Forelimb muscle (tissue), 1 donor: ENCODE measurements around the gene GLIPR2. TPM values are rescaled to one million over a fixed set of nuclear protein-coding genes. Genes with fewer than 3 reads are reported as not detected.
"Not testable (repeated sequence)": the region's sequence is repeated elsewhere in the genome, so short reads cannot be mapped to it uniquely, and the experiment has no call there.

ENCODE experiments used
- DNase-seq: peaks from one replicate; pipeline ENCODE4 v3.0.0-alpha.2; 2013; ENCODE audit warnings: low read depth
- polyA plus RNA-seq: library from polyadenylated mRNA; unstranded; fragments of 120-200 nt; gene quantifications from one replicate; pipeline ENCODE4 v1.2.1, GENCODE V29; 2013; ENCODE audit not compliant: insufficient read length

Gene GLIPR2
- polyA plus RNA-seq, 1 donor, result 97.5 TPM

GRCh38 chr9:36163049-36163785 lies 26.7 kb downstream of the GLIPR2 start:
- peak; percentile 75 for DNase-seq

- DNase-seq, result no peak
Measured at GRCh38 chr9:36163786-36164170, 27.2 kb downstream of the GLIPR2 start.

DNA sequence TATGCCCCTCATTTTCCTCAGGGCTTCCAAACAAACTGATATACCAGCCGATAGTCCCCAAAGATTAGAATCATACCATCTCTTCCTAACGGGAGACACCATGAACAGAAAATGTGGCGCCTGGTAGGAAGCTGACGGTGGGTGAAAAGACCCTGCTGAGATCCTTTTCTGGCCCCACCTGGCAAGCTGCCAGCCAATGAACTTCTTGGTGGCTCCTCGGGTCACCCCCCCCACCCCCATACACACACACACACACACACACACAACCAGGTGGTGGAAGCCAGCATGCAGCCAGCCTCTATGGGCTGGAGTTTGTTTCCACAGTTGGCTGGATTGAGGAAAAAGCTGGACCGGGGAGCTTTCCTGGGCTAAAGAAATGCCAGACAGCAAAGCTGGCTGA lies 27.8 kb downstream of the GLIPR2 start:
- DNase-seq, result no peak

GRCh38 chr9:36164989-36165388 lies 28.5 kb downstream of the GLIPR2 start:
- DNase-seq, result no peak

DNA sequence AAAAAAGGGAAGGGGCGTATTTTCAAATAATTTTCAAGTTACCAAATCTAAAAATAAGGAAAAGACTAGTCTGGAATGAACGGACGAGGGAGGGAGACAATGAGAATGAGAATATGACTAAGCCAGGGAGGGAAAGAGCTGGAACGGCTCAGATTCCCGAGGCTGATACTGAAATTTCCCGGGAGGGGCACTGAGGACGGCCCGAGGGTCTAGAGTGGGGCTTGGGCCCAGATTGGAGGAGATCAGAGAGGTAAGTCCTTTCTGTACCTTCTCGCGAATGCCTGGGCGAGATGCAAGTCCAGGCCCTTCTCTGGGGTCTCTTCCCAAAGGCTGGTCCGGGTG lies 29.3 kb downstream of the GLIPR2 start:
- DNase-seq, result no peak

- no peak for DNase-seq
Measured at GRCh38 chr9:36166168-36166927, 29.8 kb downstream of the GLIPR2 start.

DNA sequence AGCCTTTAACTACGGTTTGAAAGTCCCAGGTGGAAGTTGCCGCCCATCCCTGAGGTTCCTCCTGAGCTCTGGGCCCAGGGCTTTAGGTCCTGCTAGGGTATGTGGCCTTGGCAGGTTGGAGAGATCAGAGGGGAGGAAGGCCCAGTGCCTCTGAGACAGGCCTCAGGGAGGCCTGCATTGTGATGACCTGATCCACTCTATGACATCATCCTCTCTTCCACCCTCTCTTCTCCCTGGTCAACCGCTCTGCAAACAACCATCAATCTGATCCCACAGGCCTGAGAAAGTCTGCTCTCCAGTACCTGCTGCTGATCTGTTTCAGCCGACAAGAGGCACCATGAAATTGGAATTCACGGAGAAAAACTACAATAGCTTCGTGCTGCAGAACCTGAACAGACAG lies 32.6 kb downstream of the GLIPR2 start, which contains the start of gene CCIN:
Gene CCIN, plus strand, starts transcription at position 223 of the 400 bp plus-strand sequence. Its CDS starts 115 bp downstream, at position 338.
- no peak for DNase-seq

DNA sequence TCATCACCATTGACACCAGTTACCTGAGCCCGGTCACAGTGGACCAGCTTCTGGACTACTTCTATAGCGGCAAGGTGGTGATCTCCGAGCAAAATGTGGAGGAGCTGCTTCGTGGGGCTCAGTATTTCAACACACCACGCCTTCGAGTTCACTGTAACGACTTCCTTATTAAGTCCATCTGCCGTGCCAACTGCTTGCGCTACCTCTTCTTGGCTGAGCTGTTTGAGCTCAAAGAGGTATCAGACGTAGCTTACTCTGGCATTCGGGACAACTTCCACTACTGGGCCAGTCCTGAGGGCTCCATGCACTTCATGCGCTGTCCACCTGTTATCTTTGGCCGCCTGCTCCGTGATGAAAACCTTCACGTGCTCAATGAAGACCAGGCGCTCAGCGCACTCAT lies 33.2 kb downstream of the GLIPR2 start:
- DNase-seq, result no peak

- DNase-seq, result no peak
Measured at GRCh38 chr9:36170531-36170930, 34.0 kb downstream of the GLIPR2 start.

DNA sequence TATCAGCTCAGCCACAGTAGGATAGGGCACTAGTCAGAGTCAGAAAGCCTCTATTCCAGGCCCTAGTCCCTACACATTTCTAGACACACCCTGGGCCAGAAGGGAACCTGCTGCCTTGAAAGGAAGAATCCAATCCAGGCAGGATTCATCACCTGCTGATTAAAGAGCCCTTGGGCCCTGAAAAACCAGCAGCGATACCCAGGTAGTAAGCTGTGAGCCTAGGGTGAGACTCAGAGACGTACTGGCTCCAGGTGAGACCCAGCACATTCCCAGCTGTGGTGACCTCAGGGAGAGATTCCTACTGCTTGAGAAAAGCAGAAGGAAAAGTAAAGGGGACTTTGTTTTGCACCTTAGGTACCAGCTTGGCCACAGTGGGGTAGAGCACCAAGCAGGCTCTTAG lies 37.3 kb downstream of the GLIPR2 start:
- no peak for DNase-seq

GRCh38 chr9:36174271-36174670 lies 37.7 kb downstream of the GLIPR2 start:
- DNase-seq, result no peak

DNA sequence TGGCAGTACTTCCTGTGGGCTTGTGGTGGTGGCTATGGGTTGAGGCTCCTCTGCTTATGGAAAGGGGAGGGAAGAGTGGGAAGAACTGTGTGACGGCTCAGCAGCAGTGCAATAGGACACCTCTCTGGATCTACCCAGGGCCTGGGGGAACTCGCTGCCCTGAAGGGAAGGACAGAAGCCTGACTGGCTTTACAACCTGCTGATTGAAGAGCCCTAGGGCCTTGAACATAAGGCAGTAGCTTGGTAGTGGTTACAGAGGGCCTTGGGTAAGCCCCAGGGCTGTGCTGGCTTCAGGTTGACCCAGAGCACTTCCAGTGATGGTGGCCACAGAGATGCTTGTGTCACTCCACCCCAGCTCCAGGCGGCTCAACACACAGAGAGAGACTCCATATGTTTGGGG lies 38.2 kb downstream of the GLIPR2 start:
- no peak for DNase-seq

DNA sequence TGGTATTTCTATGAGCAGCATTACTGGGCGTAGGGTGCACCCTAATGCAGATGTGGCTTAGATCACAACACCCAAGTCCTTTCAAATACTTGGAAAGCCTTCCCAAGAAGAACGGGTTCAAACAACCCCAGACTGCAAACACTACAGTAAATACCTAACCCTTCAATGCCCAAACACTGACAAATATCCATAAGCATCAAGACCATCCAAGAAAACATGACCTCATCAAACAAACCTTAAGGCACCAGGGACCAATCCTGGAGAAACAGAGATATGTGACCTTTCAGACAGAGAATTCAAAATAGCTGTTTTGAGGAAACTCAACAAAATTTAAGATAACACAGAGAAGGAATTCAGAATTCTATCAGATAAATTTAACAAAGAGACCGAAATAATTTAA lies 38.7 kb downstream of the GLIPR2 start:
- not testable (repeated sequence) for DNase-seq

DNA sequence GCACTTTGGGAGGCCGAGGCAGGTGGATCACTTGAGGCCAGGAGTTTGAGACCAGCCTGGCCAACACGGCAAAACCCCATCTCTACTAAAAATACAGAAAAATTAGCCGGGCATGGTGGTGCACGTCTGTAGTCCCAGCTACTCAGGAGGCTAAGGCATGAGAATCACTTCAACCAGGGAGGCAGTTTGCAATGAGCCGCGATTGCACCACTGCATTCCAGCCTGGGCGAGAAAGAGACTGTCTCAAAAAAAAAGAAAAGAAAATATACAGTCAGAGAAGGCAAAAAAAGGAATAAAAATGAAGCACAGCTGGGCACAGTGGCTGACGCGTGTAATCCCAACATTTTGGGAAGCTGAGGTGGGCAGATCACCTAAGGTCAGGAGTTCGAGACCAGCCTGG lies 40.0 kb downstream of the GLIPR2 start:
- DNase-seq, result not testable (repeated sequence)

DNA sequence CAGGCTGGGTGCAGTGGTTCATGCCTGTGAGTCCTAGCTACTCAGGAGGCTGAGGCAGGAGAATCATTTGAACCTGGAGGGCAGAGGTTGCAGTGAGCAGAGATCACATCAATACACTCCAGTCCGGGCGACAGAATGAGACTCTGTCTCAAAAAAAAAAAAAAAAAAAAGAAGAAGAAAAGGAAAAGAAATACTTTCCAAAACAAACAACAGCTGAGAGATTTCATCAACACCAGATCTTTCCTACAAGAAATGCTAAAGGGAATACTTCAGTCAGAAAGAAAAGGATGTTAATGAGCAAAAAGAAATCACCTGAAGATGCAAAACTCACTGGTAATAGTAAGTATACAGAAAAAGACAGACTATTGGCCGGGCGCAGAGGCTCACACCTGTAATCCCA lies 41.0 kb downstream of the GLIPR2 start:
- no peak for DNase-seq

- not testable (repeated sequence) for DNase-seq
Measured at GRCh38 chr9:36180243-36180642, 43.7 kb downstream of the GLIPR2 start.

DNA sequence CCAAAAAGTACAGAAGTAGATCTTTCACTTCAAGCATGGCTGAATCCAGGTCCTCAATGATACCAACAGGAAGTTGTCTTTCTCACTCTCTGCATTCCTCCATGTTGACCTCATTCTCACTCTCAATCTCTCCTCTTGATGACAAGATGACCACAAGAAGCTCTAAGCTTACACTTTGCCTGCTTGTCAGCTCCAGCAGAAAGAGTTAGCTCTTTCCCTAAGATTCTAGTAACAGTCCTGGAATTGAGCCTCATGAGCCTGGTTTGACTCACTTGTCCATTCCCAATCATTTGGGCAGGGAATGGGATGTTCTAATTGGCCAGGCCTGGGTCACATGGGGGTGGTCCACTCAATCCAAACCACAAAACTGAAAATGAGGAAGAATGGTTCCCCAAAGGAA lies 50.9 kb downstream of the GLIPR2 start:
- DNase-seq, result no peak

DNA sequence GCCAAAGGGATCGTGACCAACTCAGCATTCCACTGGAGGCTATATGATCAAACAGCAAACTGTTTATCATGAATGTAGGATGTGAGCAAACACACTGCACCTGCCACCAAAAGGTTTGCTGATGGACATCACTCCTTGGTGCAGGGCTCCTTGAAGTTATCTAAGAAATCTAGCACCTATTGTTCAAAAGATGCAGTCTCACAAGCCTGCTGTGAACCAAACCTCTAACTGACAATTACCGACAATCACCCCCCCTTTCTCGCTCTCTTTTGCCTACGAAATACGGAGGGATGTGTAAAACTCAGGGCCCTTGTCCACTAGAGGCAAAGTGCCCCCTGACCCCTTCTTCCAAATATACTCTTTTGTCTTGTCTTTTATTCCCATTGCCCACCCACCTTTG lies 51.7 kb downstream of the GLIPR2 start:
- DNase-seq, result no peak

- no peak for DNase-seq
Measured at GRCh38 chr9:36189976-36190375, 53.4 kb downstream of the GLIPR2 start.

- DNase-seq, result peak; percentile 96
Measured at GRCh38 chr9:36190388-36191289, 54.1 kb downstream of the GLIPR2 start, which contains the start of gene CLTA. Gene CLTA (plus strand): TSS chr9:36190921. CDS start chr9:36191057, 136 bp downstream.

DNA sequence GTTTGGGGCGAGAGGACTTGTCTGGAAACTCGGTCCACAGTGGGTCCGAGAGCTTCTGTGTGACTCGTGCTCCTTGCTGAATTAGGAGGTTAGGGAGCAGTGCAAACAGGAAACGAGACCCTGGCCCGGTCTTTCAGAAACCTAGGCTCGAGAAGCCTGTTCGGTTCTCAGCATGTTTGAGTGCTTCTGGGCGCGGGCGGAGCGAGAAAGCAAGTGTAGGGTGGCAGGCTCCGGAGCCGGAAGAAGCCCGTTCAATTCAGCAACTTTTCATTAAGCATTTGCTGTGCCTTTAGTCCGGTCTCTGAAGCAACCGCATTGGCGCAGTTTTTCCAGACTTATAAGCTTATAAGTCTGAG lies 54.7 kb downstream of the GLIPR2 start:
- no peak for DNase-seq

- DNase-seq, result no peak
Measured at GRCh38 chr9:36191686-36192085, 55.2 kb downstream of the GLIPR2 start.
